Type B pancreatic cell (in vitro differentiated cells): Measurements from ENCODE around the gene GMDS. TPM values are rescaled to one million over a fixed set of nuclear protein-coding genes. Genes with fewer than 3 reads are reported as not detected.

ENCODE experiments used
- DNase-seq: peaks from one replicate; pipeline ENCODE4 v3.0.0; 2021; ENCODE audit warnings: mixed read lengths; ENCODE audit not compliant: unreplicated experiment; ENCODE audit errors: extremely low spot score
- H3K27ac Mint-ChIP-seq: 2 replicates; pipeline ENCODE4 v1.8.0; 2021; ENCODE audit warnings: mild to moderate bottlenecking, mixed read lengths
- H3K27me3 Mint-ChIP-seq: 2 replicates; pipeline ENCODE4 v1.8.0; 2021; ENCODE audit warnings: mixed read lengths
- H3K36me3 Mint-ChIP-seq: 2 replicates; pipeline ENCODE4 v1.8.0; 2021; ENCODE audit warnings: mixed read lengths
- H3K4me1 Mint-ChIP-seq: one replicate; pipeline ENCODE4 v1.8.0; 2021; ENCODE audit warnings: mixed read lengths; ENCODE audit not compliant: unreplicated experiment
- H3K4me3 Mint-ChIP-seq: 2 replicates; pipeline ENCODE4 v1.8.0; 2021; ENCODE audit warnings: mild to moderate bottlenecking, mixed read lengths
- H3K9me3 Mint-ChIP-seq: 2 replicates; pipeline ENCODE4 v1.8.0; 2021; ENCODE audit warnings: mixed read lengths
- CTCF ChIP-seq: fragments of 200-600 bp; sonication (generic); conservative IDR thresholded peaks from 2 replicates; pipeline ENCODE4 v1.5.0; 2021; ENCODE audit warnings: antibody characterized with exemption, mild to moderate bottlenecking
- total RNA-seq: library from RNA; stranded (reverse); gene quantifications from 2 replicates; pipeline ENCODE4 v1.2.1, GENCODE V29; 2021; ENCODE audit warnings: low replicate concordance

The GMDS gene
- total RNA-seq, 1 donor from 2014 or later, result 41.3 TPM

GRCh38 chr6:1854296-1854695 is 391.1 kb downstream of the GMDS start:
- Mint-ChIP-seq H3K27me3 (peaks cover 12% of the 10 kb centered on the region), H3K27ac (no peak overlapping the region), H3K4me3 (no peak overlapping the region), H3K4me1 (peaks cover 37% of the 10 kb centered on the region), H3K36me3 (no peaks in the 10 kb centered on the region), H3K9me3 (no peaks in the 10 kb centered on the region)
- no peak for DNase-seq
- no peak for TF ChIP-seq CTCF

GRCh38 chr6:1853761-1854160 is 391.6 kb downstream of the GMDS start:
- DNase-seq, result no peak
- H3K4me1 Mint-ChIP-seq, result peaks cover 37% of the 10 kb centered on the region
- H3K27me3 Mint-ChIP-seq, result peaks cover 12% of the 10 kb centered on the region
- H3K36me3 Mint-ChIP-seq, result no peaks in the 10 kb centered on the region
- no peak overlapping the region for H3K4me3 Mint-ChIP-seq
- no peak overlapping the region for H3K27ac Mint-ChIP-seq
- H3K9me3 Mint-ChIP-seq, result no peaks in the 10 kb centered on the region
- TF ChIP-seq CTCF, result no peak

- no peak overlapping the region for H3K27ac Mint-ChIP-seq
- no peaks in the 10 kb centered on the region for H3K9me3 Mint-ChIP-seq
- peaks cover 37% of the 10 kb centered on the region for H3K4me1 Mint-ChIP-seq
- no peak for DNase-seq
- no peak overlapping the region for H3K4me3 Mint-ChIP-seq
- no peak for TF ChIP-seq CTCF
- peaks cover 24% of the 10 kb centered on the region for H3K27me3 Mint-ChIP-seq
- H3K36me3 Mint-ChIP-seq, result peaks cover 8% of the 10 kb centered on the region
Observed at GRCh38 chr6:1851681-1852456, 393.5 kb downstream of the GMDS start.

- no peak for DNase-seq
- H3K27ac Mint-ChIP-seq, result no peak overlapping the region
- peak overlapping the region; percentile 35 for H3K4me3 Mint-ChIP-seq
- H3K36me3 Mint-ChIP-seq, result peaks cover 8% of the 10 kb centered on the region
- H3K27me3 Mint-ChIP-seq, result peaks cover 24% of the 10 kb centered on the region
- no peaks in the 10 kb centered on the region for H3K9me3 Mint-ChIP-seq
- peaks cover 31% of the 10 kb centered on the region for H3K4me1 Mint-ChIP-seq
- no peak for TF ChIP-seq CTCF
Observed at GRCh38 chr6:1850840-1851157, 394.6 kb downstream of the GMDS start.

- Mint-ChIP-seq H3K9me3 (no peaks in the 10 kb centered on the region), H3K27ac (no peak overlapping the region)
- TF ChIP-seq CTCF, result no peak
Observed at GRCh38 chr6:1850121-1850839, 395.1 kb downstream of the GMDS start.

More at GRCh38 chr6:1850121-1850839, 395.1 kb downstream of the GMDS start:
- peak overlapping the region; percentile 35 for H3K4me3 Mint-ChIP-seq
- DNase-seq, result no peak
- H3K36me3 Mint-ChIP-seq, result peaks cover 8% of the 10 kb centered on the region
- peaks cover 25% of the 10 kb centered on the region for H3K4me1 Mint-ChIP-seq
- H3K27me3 Mint-ChIP-seq, result peaks cover 22% of the 10 kb centered on the region
